ENCODE data around the gene CFL1.

DNA sequence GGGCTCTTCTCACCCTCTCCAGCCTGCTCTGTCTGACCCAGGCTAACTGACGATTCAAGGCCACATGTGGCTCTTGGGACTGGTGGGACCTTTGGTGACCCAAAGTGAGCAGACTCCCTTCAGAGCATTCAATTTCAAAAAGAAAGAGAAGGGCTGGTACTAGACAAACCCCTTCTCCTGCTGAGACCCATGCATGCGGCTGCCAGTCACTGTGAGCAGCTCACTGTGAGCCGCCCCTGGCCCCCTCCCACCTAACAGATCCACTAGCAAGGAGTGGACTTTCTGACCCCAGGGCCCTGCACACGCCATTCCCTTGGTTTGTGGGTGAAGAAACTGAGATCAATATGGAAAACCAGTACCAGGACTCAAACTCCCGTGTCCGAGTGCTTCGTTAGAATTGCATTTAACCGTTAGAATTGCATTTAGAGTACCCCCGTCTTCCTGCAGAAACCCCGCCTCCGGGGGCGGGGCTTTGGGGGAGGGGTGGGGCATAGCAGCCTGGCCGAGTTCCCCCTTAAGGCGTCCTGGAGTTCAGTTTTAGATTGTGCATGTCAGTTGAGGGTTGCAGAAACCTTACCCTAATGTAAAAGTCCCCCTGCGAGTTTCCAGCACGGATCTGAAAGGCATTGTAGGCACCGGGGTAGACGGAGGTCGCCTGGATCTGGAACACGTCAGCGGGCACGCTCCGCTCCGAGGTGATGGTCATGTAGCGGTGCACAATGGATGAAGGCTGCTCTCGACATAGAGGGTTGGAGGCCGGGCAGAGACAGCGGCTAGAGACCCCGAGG, 9.5 kb upstream of the CFL1 start:
- TF ChIP-seq POLR2A (IDR thresholded peaks at IDR 0.05) (no peak), POLR2AphosphoS5 (IDR thresholded peaks at IDR 0.05) (no peak)
- TF ChIP-seq, protein P1, sequence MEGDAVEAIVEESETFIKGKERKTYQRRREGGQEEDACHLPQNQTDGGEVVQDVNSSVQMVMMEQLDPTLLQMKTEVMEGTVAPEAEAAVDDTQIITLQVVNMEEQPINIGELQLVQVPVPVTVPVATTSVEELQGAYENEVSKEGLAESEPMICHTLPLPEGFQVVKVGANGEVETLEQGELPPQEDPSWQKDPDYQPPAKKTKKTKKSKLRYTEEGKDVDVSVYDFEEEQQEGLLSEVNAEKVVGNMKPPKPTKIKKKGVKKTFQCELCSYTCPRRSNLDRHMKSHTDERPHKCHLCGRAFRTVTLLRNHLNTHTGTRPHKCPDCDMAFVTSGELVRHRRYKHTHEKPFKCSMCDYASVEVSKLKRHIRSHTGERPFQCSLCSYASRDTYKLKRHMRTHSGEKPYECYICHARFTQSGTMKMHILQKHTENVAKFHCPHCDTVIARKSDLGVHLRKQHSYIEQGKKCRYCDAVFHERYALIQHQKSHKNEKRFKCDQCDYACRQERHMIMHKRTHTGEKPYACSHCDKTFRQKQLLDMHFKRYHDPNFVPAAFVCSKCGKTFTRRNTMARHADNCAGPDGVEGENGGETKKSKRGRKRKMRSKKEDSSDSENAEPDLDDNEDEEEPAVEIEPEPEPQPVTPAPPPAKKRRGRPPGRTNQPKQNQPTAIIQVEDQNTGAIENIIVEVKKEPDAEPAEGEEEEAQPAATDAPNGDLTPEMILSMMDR (IDR thresholded peaks at IDR 0.05): no peak
